ENCODE results near the gene PCAT7.
A peak's percentile ranks its signal among the peaks of the same experiment; 100 is the strongest.
"Not testable (repeated sequence)": the region's sequence is repeated elsewhere in the genome, so short reads cannot be mapped to it uniquely, and the experiment has no call there.

The PCAT7 gene

GRCh38 chr9:94591046-94591545 lies 36.2 kb downstream of the PCAT7 start:
- not testable (repeated sequence) for H3K27ac ChIP-seq (ENCODE audit: low read length); H3K4me3 ChIP-seq (ENCODE audit: low read depth in 1 of 2, low read length in 2 of 2); H3K9me3 ChIP-seq (ENCODE audit: control insufficient read depth in 1 of 2, low read length in 2 of 2); H3K27me3 ChIP-seq (ENCODE audit: low read depth, low read length); H3K4me1 ChIP-seq (ENCODE audit: control insufficient read depth in 1 of 2, insufficient read depth in 2 of 2, low read length in 2 of 2); H3K36me3 ChIP-seq (ENCODE audit: control insufficient read depth in 1 of 2, insufficient read depth in 2 of 2, low read length in 2 of 2)

GRCh38 chr9:94591876-94592275 lies 37.0 kb downstream of the PCAT7 start:
- Histone ChIP-seq H3K36me3 (ENCODE audit: control insufficient read depth in 1 of 2, insufficient read depth in 2 of 2, low read length in 2 of 2) (no peaks in the 10 kb centered on the region), H3K27ac (ENCODE audit: low read length) (no peak overlapping the region), H3K4me3 (ENCODE audit: low read depth in 1 of 2, low read length in 2 of 2) (no peak overlapping the region), H3K4me1 (ENCODE audit: control insufficient read depth in 1 of 2, insufficient read depth in 2 of 2, low read length in 2 of 2) (no peaks in the 10 kb centered on the region), H3K27me3 (ENCODE audit: low read depth, low read length) (no peaks in the 10 kb centered on the region), H3K9me3 (ENCODE audit: control insufficient read depth in 1 of 2, low read length in 2 of 2) (no peaks in the 10 kb centered on the region)

- not testable (repeated sequence) for H3K4me3 ChIP-seq (ENCODE audit: low read depth in 1 of 2, low read length in 2 of 2); H3K27ac ChIP-seq (ENCODE audit: low read length); H3K36me3 ChIP-seq (ENCODE audit: control insufficient read depth in 1 of 2, insufficient read depth in 2 of 2, low read length in 2 of 2); H3K9me3 ChIP-seq (ENCODE audit: control insufficient read depth in 1 of 2, low read length in 2 of 2); H3K27me3 ChIP-seq (ENCODE audit: low read depth, low read length); H3K4me1 ChIP-seq (ENCODE audit: control insufficient read depth in 1 of 2, insufficient read depth in 2 of 2, low read length in 2 of 2)
Observed at GRCh38 chr9:94592683-94593082, 37.8 kb downstream of the PCAT7 start.

GRCh38 chr9:94593459-94594345 lies 38.8 kb downstream of the PCAT7 start, which contains the start of gene FBP2:
Gene FBP2 (minus strand): TSS chr9:94593824. CDS start chr9:94593726, 98 bp downstream.
- Histone ChIP-seq H3K27ac (ENCODE audit: low read length) (no peak within 1 kb of the TSS), H3K36me3 (ENCODE audit: control insufficient read depth in 1 of 2, insufficient read depth in 2 of 2, low read length in 2 of 2) (no peaks in the 10 kb centered on the region), H3K9me3 (ENCODE audit: control insufficient read depth in 1 of 2, low read length in 2 of 2) (no peaks in the 10 kb centered on the region), H3K4me1 (ENCODE audit: control insufficient read depth in 1 of 2, insufficient read depth in 2 of 2, low read length in 2 of 2) (no peaks in the 10 kb centered on the region), H3K27me3 (ENCODE audit: low read depth, low read length) (no peaks in the 10 kb centered on the region), H3K4me3 (ENCODE audit: low read depth in 1 of 2, low read length in 2 of 2) (no peak within 1 kb of the TSS)

GRCh38 chr9:94599102-94599501 lies 44.2 kb downstream of the PCAT7 start:
- peaks cover 0 to 4% of the 10 kb centered on the region in 2 donors for H3K4me1 ChIP-seq (ENCODE audit: control insufficient read depth in 1 of 2, insufficient read depth in 2 of 2, low read length in 2 of 2)
- no peak overlapping the region for H3K4me3 ChIP-seq (ENCODE audit: low read depth in 1 of 2, low read length in 2 of 2)
- no peaks in the 10 kb centered on the region for H3K9me3 ChIP-seq (ENCODE audit: control insufficient read depth in 1 of 2, low read length in 2 of 2)
- no peak overlapping the region for H3K27ac ChIP-seq (ENCODE audit: low read length)
- H3K27me3 ChIP-seq (ENCODE audit: low read depth, low read length), result no peaks in the 10 kb centered on the region
- H3K36me3 ChIP-seq (ENCODE audit: control insufficient read depth in 1 of 2, insufficient read depth in 2 of 2, low read length in 2 of 2), result no peaks in the 10 kb centered on the region

GRCh38 chr9:94600258-94600657 lies 45.4 kb downstream of the PCAT7 start:
- no peaks in the 10 kb centered on the region for H3K36me3 ChIP-seq (ENCODE audit: control insufficient read depth in 1 of 2, insufficient read depth in 2 of 2, low read length in 2 of 2)
- no peaks in the 10 kb centered on the region for H3K9me3 ChIP-seq (ENCODE audit: control insufficient read depth in 1 of 2, low read length in 2 of 2)
- H3K27ac ChIP-seq (ENCODE audit: low read length), result no peak overlapping the region
- H3K4me1 ChIP-seq (ENCODE audit: control insufficient read depth in 1 of 2, insufficient read depth in 2 of 2, low read length in 2 of 2), result peaks cover 0 to 4% of the 10 kb centered on the region in 2 donors
- H3K4me3 ChIP-seq (ENCODE audit: low read depth in 1 of 2, low read length in 2 of 2), result no peak overlapping the region
- no peaks in the 10 kb centered on the region for H3K27me3 ChIP-seq (ENCODE audit: low read depth, low read length)

GRCh38 chr9:94600715-94601114 lies 45.8 kb downstream of the PCAT7 start:
- Histone ChIP-seq H3K27me3 (ENCODE audit: low read depth, low read length) (no peaks in the 10 kb centered on the region), H3K36me3 (ENCODE audit: control insufficient read depth in 1 of 2, insufficient read depth in 2 of 2, low read length in 2 of 2) (no peaks in the 10 kb centered on the region), H3K9me3 (ENCODE audit: control insufficient read depth in 1 of 2, low read length in 2 of 2) (no peaks in the 10 kb centered on the region), H3K4me1 (ENCODE audit: control insufficient read depth in 1 of 2, insufficient read depth in 2 of 2, low read length in 2 of 2) (peaks cover 0 to 4% of the 10 kb centered on the region in 2 donors), H3K4me3 (ENCODE audit: low read depth in 1 of 2, low read length in 2 of 2) (no peak overlapping the region), H3K27ac (ENCODE audit: low read length) (no peak overlapping the region)

GRCh38 chr9:94602666-94603065 lies 47.8 kb downstream of the PCAT7 start:
- Histone ChIP-seq H3K27me3 (ENCODE audit: low read depth, low read length) (no peaks in the 10 kb centered on the region), H3K4me3 (ENCODE audit: low read depth in 1 of 2, low read length in 2 of 2) (no peak overlapping the region), H3K27ac (ENCODE audit: low read length) (no peak overlapping the region), H3K4me1 (ENCODE audit: control insufficient read depth in 1 of 2, insufficient read depth in 2 of 2, low read length in 2 of 2) (peaks cover 0 to 4% of the 10 kb centered on the region in 2 donors), H3K9me3 (ENCODE audit: control insufficient read depth in 1 of 2, low read length in 2 of 2) (no peaks in the 10 kb centered on the region), H3K36me3 (ENCODE audit: control insufficient read depth in 1 of 2, insufficient read depth in 2 of 2, low read length in 2 of 2) (no peaks in the 10 kb centered on the region)

- H3K4me1 ChIP-seq (ENCODE audit: control insufficient read depth in 1 of 2, insufficient read depth in 2 of 2, low read length in 2 of 2), result peaks cover 0 to 4% of the 10 kb centered on the region in 2 donors
- no peaks in the 10 kb centered on the region for H3K27me3 ChIP-seq (ENCODE audit: low read depth, low read length)
- H3K36me3 ChIP-seq (ENCODE audit: control insufficient read depth in 1 of 2, insufficient read depth in 2 of 2, low read length in 2 of 2), result no peaks in the 10 kb centered on the region
- H3K4me3 ChIP-seq (ENCODE audit: low read depth in 1 of 2, low read length in 2 of 2), result no peak overlapping the region
- H3K27ac ChIP-seq (ENCODE audit: low read length), result no peak overlapping the region
- H3K9me3 ChIP-seq (ENCODE audit: control insufficient read depth in 1 of 2, low read length in 2 of 2), result no peaks in the 10 kb centered on the region
Observed at GRCh38 chr9:94603259-94604160, 48.6 kb downstream of the PCAT7 start.

- Histone ChIP-seq H3K4me1 (ENCODE audit: control insufficient read depth in 1 of 2, insufficient read depth in 2 of 2, low read length in 2 of 2) (peaks cover 0 to 4% of the 10 kb centered on the region in 2 donors), H3K36me3 (ENCODE audit: control insufficient read depth in 1 of 2, insufficient read depth in 2 of 2, low read length in 2 of 2) (no peaks in the 10 kb centered on the region), H3K27me3 (ENCODE audit: low read depth, low read length) (no peaks in the 10 kb centered on the region), H3K4me3 (ENCODE audit: low read depth in 1 of 2, low read length in 2 of 2) (no peak overlapping the region), H3K9me3 (ENCODE audit: control insufficient read depth in 1 of 2, low read length in 2 of 2) (no peaks in the 10 kb centered on the region), H3K27ac (ENCODE audit: low read length) (peak overlapping the region; percentile 74)
Observed at GRCh38 chr9:94606646-94607422, 52.0 kb downstream of the PCAT7 start.

GRCh38 chr9:94607423-94607691 lies 52.5 kb downstream of the PCAT7 start:
- no peak overlapping the region for H3K4me3 ChIP-seq (ENCODE audit: low read depth in 1 of 2, low read length in 2 of 2)
- peaks cover 0 to 4% of the 10 kb centered on the region in 2 donors for H3K4me1 ChIP-seq (ENCODE audit: control insufficient read depth in 1 of 2, insufficient read depth in 2 of 2, low read length in 2 of 2)
- no peaks in the 10 kb centered on the region for H3K9me3 ChIP-seq (ENCODE audit: control insufficient read depth in 1 of 2, low read length in 2 of 2)
- H3K27me3 ChIP-seq (ENCODE audit: low read depth, low read length), result no peaks in the 10 kb centered on the region
- H3K27ac ChIP-seq (ENCODE audit: low read length), result peak overlapping the region; percentile 74
- H3K36me3 ChIP-seq (ENCODE audit: control insufficient read depth in 1 of 2, insufficient read depth in 2 of 2, low read length in 2 of 2), result no peaks in the 10 kb centered on the region
